MG63 (cell line): ENCODE results near the gene FLT3LG. TPM values are rescaled to one million over a fixed set of nuclear protein-coding genes. Genes with fewer than 3 reads are reported as not detected.
"Not testable (repeated sequence)": the region's sequence is repeated elsewhere in the genome, so short reads cannot be mapped to it uniquely, and the experiment has no call there.

Experiments
- DNase-seq: peaks from one replicate; pipeline ENCODE4 v3.0.0-alpha.2; 2020
- H3K27me3 ChIP-seq: fragments of 250-450 bp; sonication (Bioruptor Pico); 2 replicates; pipeline ENCODE4 v1.5.1; 2020; ENCODE audit warnings: mild to moderate bottlenecking, moderate library complexity
- H3K36me3 ChIP-seq: fragments of 250-450 bp; sonication (Bioruptor Pico); 2 replicates; pipeline ENCODE4 v1.5.1; 2020; ENCODE audit warnings: mild to moderate bottlenecking, moderate library complexity
- H3K4me3 ChIP-seq: fragments of 250-450 bp; sonication (Bioruptor Pico); 2 replicates; pipeline ENCODE4 v1.5.1; 2020; ENCODE audit warnings: mild to moderate bottlenecking, moderate library complexity
- H3K9me3 ChIP-seq: fragments of 250-450 bp; sonication (Bioruptor Pico); 2 replicates; pipeline ENCODE4 v1.5.1; 2020; ENCODE audit warnings: mild to moderate bottlenecking, moderate library complexity
- total RNA-seq: library from RNA; depleted of rRNA; stranded (reverse); fragments of >200 nt; shearing (Covaris generic); gene quantifications from 2 replicates; pipeline ENCODE4 v1.2.3, GENCODE V29; 2014; ENCODE audit warnings: low replicate concordance

Gene FLT3LG
- total RNA-seq, 1 experiment from 2014 or later: 5.0 TPM

GRCh38 chr19:49451430-49452181 is 22.4 kb upstream of the FLT3LG start, which contains the start of gene PIH1D1:
PIH1D1 (minus strand) TSS chr19:49451814; CDS start chr19:49451574, 240 bp downstream.
- peak; percentile 99 for DNase-seq
- Histone ChIP-seq H3K4me3 (peak within 1 kb of the TSS; percentile 89), H3K9me3 (no peaks in the 10 kb centered on the region), H3K27me3 (no peaks in the 10 kb centered on the region), H3K36me3 (peaks cover 43% of the 10 kb centered on the region)

DNA sequence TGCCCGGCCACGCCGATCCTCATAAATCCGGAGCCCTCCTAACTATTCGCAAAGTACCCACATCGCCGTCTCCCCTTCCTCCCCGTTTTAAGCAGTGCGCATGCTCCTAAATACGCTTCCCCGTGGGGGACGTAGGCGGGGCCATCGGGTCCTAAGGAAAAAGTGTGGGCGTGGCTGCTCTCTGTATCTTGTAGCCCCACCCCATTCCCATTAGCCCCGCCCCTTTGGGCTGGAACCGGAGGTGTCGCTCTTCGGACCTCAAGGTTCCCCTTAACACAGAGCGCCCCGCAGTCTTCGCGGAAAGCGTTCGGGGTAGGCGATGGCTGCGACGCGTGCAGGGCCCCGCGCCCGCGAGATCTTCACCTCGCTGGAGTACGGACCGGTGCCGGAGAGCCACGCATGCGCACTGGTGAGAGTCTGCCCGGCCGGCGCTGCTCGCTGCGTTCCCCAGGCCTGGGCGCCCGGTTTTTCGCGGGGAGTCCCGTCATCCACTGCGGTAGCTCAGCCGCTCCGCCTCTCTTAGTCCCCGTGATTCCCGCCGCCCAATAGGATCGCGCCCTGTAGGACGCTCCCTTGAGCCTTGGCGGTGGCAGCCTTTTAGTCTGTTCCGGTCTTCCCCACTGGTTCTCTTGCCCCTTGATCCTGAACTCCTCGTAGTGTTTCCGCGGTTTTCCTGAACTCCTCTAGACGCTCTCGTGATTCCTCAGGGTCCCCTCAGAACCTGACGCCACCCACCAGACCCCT is 20.8 kb upstream of the FLT3LG start, which contains the start of gene ALDH16A1:
Gene ALDH16A1, plus strand, starts transcription at position 213 of the 744 bp plus-strand sequence. Its CDS starts 107 bp downstream, at position 320.
- Histone ChIP-seq H3K36me3 (peaks cover 30% of the 10 kb centered on the region), H3K4me3 (peak within 1 kb of the TSS; percentile 89), H3K9me3 (no peaks in the 10 kb centered on the region), H3K27me3 (no peaks in the 10 kb centered on the region)
- DNase-seq: peak; percentile 99

DNA sequence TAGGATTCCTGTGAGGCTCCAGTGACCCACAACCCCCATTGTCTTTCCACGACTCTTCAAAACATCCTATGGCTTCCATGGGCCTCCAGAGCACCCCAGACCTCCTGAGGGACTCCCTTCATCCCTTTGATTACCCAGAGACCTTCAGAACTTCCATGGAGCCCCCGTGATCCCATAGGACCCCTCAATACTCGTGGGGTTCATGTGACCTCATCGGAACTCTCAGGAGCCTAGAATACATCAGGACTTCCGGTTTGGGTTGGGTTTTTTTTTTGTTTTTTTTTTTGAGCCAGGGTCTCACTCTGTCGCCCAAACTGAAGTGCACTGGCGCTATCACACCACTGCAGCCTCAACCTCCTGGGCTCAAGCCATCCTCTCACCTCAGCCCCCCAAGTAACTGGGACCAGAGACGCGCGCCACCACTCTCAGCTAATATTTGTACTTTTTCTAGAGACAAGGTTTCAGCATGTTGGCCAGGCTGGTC is 20.2 kb upstream of the FLT3LG start:
- no peaks in the 10 kb centered on the region for H3K9me3 ChIP-seq
- peaks cover 24% of the 10 kb centered on the region for H3K36me3 ChIP-seq
- peak overlapping the region; percentile 89 for H3K4me3 ChIP-seq
- DNase-seq: no peak
- H3K27me3 ChIP-seq: no peaks in the 10 kb centered on the region

- H3K9me3 ChIP-seq: no peaks in the 10 kb centered on the region
- no peak for DNase-seq
- H3K4me3 ChIP-seq: no peak overlapping the region
- H3K27me3 ChIP-seq: no peaks in the 10 kb centered on the region
- peaks cover 20% of the 10 kb centered on the region for H3K36me3 ChIP-seq
Observed at GRCh38 chr19:49455773-49456172, 18.2 kb upstream of the FLT3LG start.

DNA sequence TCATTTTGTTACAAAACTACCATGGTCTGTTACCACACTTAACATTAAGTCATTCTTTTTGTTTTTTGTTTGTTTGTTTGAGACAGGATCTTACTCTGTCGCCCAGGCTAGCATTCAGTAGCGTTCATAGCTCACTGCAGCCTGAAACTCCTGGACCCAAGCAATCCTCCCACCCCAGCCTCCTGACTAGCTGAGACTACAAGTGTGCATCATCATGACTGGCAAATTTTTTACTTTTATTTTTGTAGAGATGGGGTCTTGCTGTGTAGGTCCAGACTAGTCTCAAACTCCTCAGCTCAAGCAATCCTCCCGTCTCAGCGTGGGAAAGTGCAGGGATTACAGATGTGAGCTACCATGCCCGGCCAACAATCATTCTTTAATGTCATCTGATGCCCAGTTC is 17.7 kb upstream of the FLT3LG start:
- Histone ChIP-seq H3K9me3 (no peaks in the 10 kb centered on the region), H3K36me3 (peaks cover 20% of the 10 kb centered on the region), H3K4me3 (no peak overlapping the region), H3K27me3 (no peaks in the 10 kb centered on the region)
- DNase-seq: no peak

DNA sequence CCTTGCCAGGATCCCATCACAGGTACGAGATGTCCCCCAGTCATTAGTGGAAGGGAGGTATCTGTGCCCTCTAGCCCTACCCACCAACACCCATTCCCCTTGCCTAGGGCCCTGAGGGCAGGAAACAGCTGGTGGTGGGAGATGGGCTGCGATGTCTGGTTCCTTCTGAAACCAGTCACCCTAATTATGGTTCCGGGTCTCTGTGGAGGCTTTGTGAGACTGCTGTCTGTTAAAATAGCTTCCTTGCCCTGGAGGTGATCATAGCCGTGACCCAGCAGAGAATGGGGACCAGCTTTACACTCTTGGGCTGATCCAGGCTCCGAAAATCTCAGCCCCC is 15.5 kb upstream of the FLT3LG start:
- DNase-seq: no peak
- no peaks in the 10 kb centered on the region for H3K9me3 ChIP-seq
- no peaks in the 10 kb centered on the region for H3K27me3 ChIP-seq
- H3K4me3 ChIP-seq: no peak overlapping the region
- H3K36me3 ChIP-seq: peaks cover 23% of the 10 kb centered on the region

GRCh38 chr19:49459388-49459787 is 14.6 kb upstream of the FLT3LG start:
- Histone ChIP-seq H3K27me3 (no peaks in the 10 kb centered on the region), H3K4me3 (no peak overlapping the region), H3K9me3 (no peaks in the 10 kb centered on the region), H3K36me3 (peaks cover 19% of the 10 kb centered on the region)
- no peak for DNase-seq

- H3K4me3 ChIP-seq, H3K27me3 ChIP-seq, DNase-seq, H3K9me3 ChIP-seq: not testable (repeated sequence)
- peaks cover 34% of the 10 kb centered on the region for H3K36me3 ChIP-seq
Observed at GRCh38 chr19:49461130-49461529, 12.9 kb upstream of the FLT3LG start.

DNA sequence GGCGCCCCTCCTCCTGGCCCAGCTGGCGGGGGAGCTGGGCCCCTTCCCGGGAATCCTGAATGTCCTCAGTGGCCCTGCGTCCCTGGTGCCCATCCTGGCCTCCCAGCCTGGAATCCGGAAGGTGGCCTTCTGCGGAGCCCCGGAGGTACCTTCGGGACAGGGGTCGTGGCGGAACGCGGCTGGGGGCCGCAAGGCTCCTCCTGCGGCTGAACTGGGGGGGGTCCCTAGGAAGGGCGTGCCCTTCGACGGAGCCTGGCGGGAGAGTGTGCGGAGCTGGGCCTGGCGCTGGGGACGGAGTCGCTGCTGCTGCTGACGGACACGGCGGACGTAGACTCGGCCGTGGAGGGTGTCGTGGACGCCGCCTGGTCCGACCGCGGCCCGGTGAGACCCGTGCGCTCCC is 12.4 kb upstream of the FLT3LG start:
- Histone ChIP-seq H3K4me3 (no peak overlapping the region), H3K36me3 (peaks cover 32% of the 10 kb centered on the region), H3K27me3 (no peaks in the 10 kb centered on the region), H3K9me3 (no peaks in the 10 kb centered on the region)
- DNase-seq: no peak

- no peaks in the 10 kb centered on the region for H3K27me3 ChIP-seq
- DNase-seq: no peak
- no peaks in the 10 kb centered on the region for H3K9me3 ChIP-seq
- peaks cover 31% of the 10 kb centered on the region for H3K36me3 ChIP-seq
- H3K4me3 ChIP-seq: no peak overlapping the region
Observed at GRCh38 chr19:49462492-49462891, 11.5 kb upstream of the FLT3LG start.

DNA sequence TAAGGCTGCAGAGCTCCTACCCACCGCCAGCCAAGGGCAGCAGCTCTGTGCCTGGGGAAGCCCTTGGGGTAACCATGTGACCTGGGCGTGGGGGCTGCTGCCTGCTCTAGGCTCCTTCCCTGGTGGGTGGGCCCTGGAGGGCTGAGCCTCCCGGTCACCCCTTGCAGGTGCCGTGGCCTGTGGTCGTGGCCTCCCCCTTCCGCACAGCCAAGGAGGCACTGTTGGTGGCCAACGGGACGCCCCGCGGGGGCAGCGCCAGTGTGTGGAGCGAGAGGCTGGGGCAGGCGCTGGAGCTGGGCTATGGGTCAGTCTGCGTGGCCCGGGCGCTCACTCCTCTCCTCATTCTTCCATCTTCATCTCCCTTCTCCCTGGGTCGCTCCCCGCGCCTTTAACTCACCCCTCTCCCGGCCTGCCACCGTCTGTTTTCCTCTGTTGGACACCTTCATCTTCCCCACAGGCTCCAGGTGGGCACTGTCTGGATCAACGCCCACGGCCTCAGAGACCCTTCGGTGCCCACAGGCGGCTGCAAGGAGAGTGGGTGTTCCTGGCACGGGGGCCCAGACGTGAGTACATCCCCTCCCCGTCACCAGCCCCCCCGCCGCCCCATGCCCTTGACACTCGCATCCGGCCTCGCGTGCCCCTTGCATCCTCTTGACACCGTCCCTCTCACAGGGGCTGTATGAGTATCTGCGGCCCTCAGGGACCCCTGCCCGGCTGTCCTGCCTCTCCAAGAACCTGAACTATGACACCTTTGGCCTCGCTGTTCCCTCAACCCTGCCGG is 9.9 kb upstream of the FLT3LG start:
- Histone ChIP-seq H3K9me3 (no peaks in the 10 kb centered on the region), H3K27me3 (no peaks in the 10 kb centered on the region), H3K36me3 (peaks cover 36% of the 10 kb centered on the region), H3K4me3 (no peak overlapping the region)
- no peak for DNase-seq

- Histone ChIP-seq H3K27me3 (no peaks in the 10 kb centered on the region), H3K9me3 (no peaks in the 10 kb centered on the region), H3K4me3 (no peak overlapping the region), H3K36me3 (peaks cover 34% of the 10 kb centered on the region)
- no peak for DNase-seq
Observed at GRCh38 chr19:49465371-49465770, 8.6 kb upstream of the FLT3LG start.

- H3K9me3 ChIP-seq: no peaks in the 10 kb centered on the region
- no peaks in the 10 kb centered on the region for H3K27me3 ChIP-seq
- DNase-seq: no peak
- H3K36me3 ChIP-seq: peaks cover 34% of the 10 kb centered on the region
- no peak overlapping the region for H3K4me3 ChIP-seq
Observed at GRCh38 chr19:49468199-49468598, 5.8 kb upstream of the FLT3LG start.

DNA sequence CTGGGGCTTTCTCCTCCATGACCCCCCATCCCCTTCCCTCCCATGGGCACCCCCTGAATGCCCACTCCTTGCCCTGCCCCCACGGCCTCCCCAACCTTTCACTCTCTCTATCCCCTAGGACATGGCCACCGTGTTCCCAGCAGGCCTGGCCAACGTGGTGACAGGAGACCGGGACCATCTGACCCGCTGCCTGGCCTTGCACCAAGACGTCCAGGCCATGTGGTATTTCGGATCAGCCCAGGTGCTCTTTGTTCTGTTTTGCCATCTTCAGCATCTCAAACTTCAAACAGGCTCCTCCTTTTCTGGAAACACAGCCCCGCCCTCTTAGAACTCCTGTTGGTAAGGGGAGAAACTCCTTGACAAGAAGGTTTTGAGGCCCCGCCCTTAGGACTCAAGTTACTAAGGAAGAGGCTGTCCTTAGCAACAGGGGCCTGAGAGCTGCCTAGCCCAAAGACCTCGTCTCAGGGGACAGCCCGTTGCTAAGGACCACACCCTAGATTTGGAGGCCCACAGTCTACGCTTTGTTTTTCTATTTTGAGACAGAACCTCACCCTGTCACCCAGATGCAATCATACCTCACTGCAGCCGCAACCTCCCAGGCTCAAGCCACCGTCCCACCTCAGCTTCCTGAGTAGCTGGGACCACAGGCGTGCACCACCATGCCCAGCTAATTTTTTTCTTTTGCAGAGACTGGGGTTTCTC is 5.1 kb upstream of the FLT3LG start:
- Histone ChIP-seq H3K27me3 (no peaks in the 10 kb centered on the region), H3K4me3 (no peak overlapping the region), H3K36me3 (peaks cover 34% of the 10 kb centered on the region), H3K9me3 (no peaks in the 10 kb centered on the region)
- DNase-seq: no peak

- Histone ChIP-seq H3K27me3 (no peaks in the 10 kb centered on the region), H3K36me3 (peaks cover 27% of the 10 kb centered on the region), H3K4me3 (no peak overlapping the region), H3K9me3 (no peaks in the 10 kb centered on the region)
- no peak for DNase-seq
Observed at GRCh38 chr19:49469828-49470614, 4.0 kb upstream of the FLT3LG start.

- no peak for DNase-seq
- Histone ChIP-seq H3K27me3 (no peaks in the 10 kb centered on the region), H3K36me3 (peaks cover 22% of the 10 kb centered on the region), H3K9me3 (no peaks in the 10 kb centered on the region), H3K4me3 (no peak overlapping the region)
Observed at GRCh38 chr19:49470615-49470978, 3.4 kb upstream of the FLT3LG start.
